Measurements from ENCODE around the gene C16orf96.

Gene C16orf96

GRCh38 chr16:4625560-4626159 is 69.5 kb downstream of the C16orf96 start:
- Histone ChIP-seq H3K36me3 (ENCODE audit: control insufficient read depth, insufficient read depth, low read length) (no peaks in the 10 kb centered on the region), H3K27ac (ENCODE audit: insufficient read depth, low read length, poor library complexity, severe bottlenecking) (peak overlapping the region; percentile 88), H3K4me1 (ENCODE audit: control insufficient read depth, insufficient read depth, low read length, poor library complexity, severe bottlenecking) (peaks cover 14% of the 10 kb centered on the region), H3K27me3 (replicated peaks; ENCODE audit: control insufficient read depth, insufficient read depth, low read length, poor library complexity, severe bottlenecking) (no peaks in the 10 kb centered on the region), H3K4me3 (ENCODE audit: insufficient read depth, low read depth, low read length, poor library complexity, severe bottlenecking) (peak overlapping the region; percentile 90), H3K9me3 (ENCODE audit: control insufficient read depth, low read length) (no peaks in the 10 kb centered on the region)
- no peak for DNase-seq

GRCh38 chr16:4626396-4626795 is 70.3 kb downstream of the C16orf96 start:
- Histone ChIP-seq H3K36me3 (ENCODE audit: control insufficient read depth, insufficient read depth, low read length) (no peaks in the 10 kb centered on the region), H3K9me3 (ENCODE audit: control insufficient read depth, low read length) (no peaks in the 10 kb centered on the region), H3K27ac (ENCODE audit: insufficient read depth, low read length, poor library complexity, severe bottlenecking) (peak overlapping the region; percentile 88), H3K4me1 (ENCODE audit: control insufficient read depth, insufficient read depth, low read length, poor library complexity, severe bottlenecking) (peaks cover 14% of the 10 kb centered on the region), H3K27me3 (replicated peaks; ENCODE audit: control insufficient read depth, insufficient read depth, low read length, poor library complexity, severe bottlenecking) (no peaks in the 10 kb centered on the region), H3K4me3 (ENCODE audit: insufficient read depth, low read depth, low read length, poor library complexity, severe bottlenecking) (no peak overlapping the region)
- no peak for DNase-seq

DNA sequence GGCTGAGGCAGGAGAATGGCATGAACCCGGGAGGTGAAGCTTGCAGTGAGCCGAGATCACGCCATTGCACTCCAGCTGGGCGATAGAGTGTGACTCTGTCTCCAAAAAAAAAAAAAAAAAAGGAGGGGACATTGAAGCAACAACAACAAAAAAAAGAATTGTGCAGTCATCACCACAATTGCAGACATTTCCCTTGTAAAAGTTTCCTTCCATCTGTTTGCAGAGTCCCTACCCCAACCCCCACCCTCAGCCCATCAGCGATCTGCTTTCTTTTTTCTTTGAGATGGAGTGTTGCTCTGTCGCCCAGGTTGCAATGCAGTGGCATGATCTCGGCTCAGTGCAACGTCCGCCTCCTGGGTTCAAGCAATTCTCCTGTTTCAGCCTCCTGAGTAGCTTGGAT is 72.1 kb downstream of the C16orf96 start:
- Histone ChIP-seq H3K36me3 (ENCODE audit: control insufficient read depth, insufficient read depth, low read length) (no peaks in the 10 kb centered on the region), H3K4me3 (ENCODE audit: insufficient read depth, low read depth, low read length, poor library complexity, severe bottlenecking) (no peak overlapping the region), H3K4me1 (ENCODE audit: control insufficient read depth, insufficient read depth, low read length, poor library complexity, severe bottlenecking) (peaks cover 14% of the 10 kb centered on the region), H3K27ac (ENCODE audit: insufficient read depth, low read length, poor library complexity, severe bottlenecking) (no peak overlapping the region), H3K9me3 (ENCODE audit: control insufficient read depth, low read length) (no peaks in the 10 kb centered on the region), H3K27me3 (replicated peaks; ENCODE audit: control insufficient read depth, insufficient read depth, low read length, poor library complexity, severe bottlenecking) (no peaks in the 10 kb centered on the region)
- DNase-seq: no peak

GRCh38 chr16:4631444-4631843 is 75.3 kb downstream of the C16orf96 start:
- H3K27ac ChIP-seq (ENCODE audit: insufficient read depth, low read length, poor library complexity, severe bottlenecking): no peak overlapping the region
- peaks cover 2% of the 10 kb centered on the region for H3K4me1 ChIP-seq (ENCODE audit: control insufficient read depth, insufficient read depth, low read length, poor library complexity, severe bottlenecking)
- H3K9me3 ChIP-seq (ENCODE audit: control insufficient read depth, low read length): no peaks in the 10 kb centered on the region
- peaks cover 5% of the 10 kb centered on the region for H3K36me3 ChIP-seq (ENCODE audit: control insufficient read depth, insufficient read depth, low read length)
- H3K4me3 ChIP-seq (ENCODE audit: insufficient read depth, low read depth, low read length, poor library complexity, severe bottlenecking): no peak overlapping the region
- no peaks in the 10 kb centered on the region for H3K27me3 ChIP-seq (replicated peaks; ENCODE audit: control insufficient read depth, insufficient read depth, low read length, poor library complexity, severe bottlenecking)
- DNase-seq: no peak

DNA sequence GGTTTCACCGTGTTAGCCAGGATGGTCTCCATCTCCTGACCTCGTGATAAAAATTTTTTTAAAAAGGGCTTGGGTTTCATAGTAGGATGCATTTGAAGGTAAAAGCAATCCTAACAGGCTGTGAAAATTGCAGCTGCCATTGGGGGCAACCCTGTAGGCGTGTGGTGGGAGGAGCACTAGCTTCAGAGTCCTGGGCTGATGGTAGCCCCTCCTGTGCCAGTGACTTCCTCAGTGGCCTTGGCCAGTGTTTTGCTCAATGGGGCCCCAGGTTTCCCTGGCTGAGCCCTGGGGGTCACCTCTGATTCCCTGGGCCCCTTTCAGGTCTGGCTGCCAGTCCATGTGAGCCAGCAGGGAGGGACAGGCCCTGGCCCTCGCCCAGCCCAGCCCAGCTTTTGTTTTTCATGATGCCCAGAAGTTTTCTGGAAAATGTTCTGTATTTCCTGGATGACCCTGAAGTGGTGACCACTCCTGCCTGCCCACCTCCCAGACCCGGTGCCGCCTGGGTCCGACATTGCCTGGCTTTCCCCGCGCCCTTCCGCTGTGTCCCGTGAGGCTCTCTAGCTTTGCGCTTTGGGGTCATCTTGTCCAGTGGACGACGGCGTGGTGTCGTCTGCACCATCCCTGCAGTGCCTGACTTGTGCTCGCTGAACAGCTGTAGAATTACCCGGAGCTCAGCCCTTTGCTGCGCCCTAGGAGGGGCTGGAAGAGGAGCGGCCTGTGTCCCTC is 77.9 kb downstream of the C16orf96 start:
- Histone ChIP-seq H3K27me3 (replicated peaks; ENCODE audit: control insufficient read depth, insufficient read depth, low read length, poor library complexity, severe bottlenecking) (no peaks in the 10 kb centered on the region), H3K4me3 (ENCODE audit: insufficient read depth, low read depth, low read length, poor library complexity, severe bottlenecking) (no peak overlapping the region), H3K9me3 (ENCODE audit: control insufficient read depth, low read length) (no peaks in the 10 kb centered on the region), H3K27ac (ENCODE audit: insufficient read depth, low read length, poor library complexity, severe bottlenecking) (no peak overlapping the region), H3K4me1 (ENCODE audit: control insufficient read depth, insufficient read depth, low read length, poor library complexity, severe bottlenecking) (no peaks in the 10 kb centered on the region), H3K36me3 (ENCODE audit: control insufficient read depth, insufficient read depth, low read length) (peaks cover 8% of the 10 kb centered on the region)
- no peak for DNase-seq

DNA sequence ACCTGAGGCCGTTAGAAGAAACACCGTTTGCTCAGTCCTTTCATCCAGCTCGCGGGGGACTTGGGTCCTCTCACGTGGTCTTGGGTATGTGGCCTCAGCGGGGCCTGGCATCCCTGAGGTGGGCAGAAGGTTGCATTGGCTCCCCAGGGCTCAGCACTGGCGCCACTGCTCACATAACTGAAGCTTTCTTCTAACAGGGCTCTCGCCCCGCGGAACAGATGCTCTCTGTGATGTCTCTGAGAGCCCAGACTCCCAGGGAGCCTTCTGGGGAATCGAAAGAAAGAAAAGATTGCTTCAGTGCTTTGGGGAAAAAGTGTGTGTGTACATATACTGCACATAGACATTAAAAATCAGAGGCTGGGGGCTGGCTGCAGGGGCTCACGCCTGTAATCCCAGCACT is 78.6 kb downstream of the C16orf96 start:
- Histone ChIP-seq H3K27me3 (replicated peaks; ENCODE audit: control insufficient read depth, insufficient read depth, low read length, poor library complexity, severe bottlenecking) (no peaks in the 10 kb centered on the region), H3K4me3 (ENCODE audit: insufficient read depth, low read depth, low read length, poor library complexity, severe bottlenecking) (no peak overlapping the region), H3K27ac (ENCODE audit: insufficient read depth, low read length, poor library complexity, severe bottlenecking) (no peak overlapping the region), H3K9me3 (ENCODE audit: control insufficient read depth, low read length) (no peaks in the 10 kb centered on the region), H3K4me1 (ENCODE audit: control insufficient read depth, insufficient read depth, low read length, poor library complexity, severe bottlenecking) (no peaks in the 10 kb centered on the region), H3K36me3 (ENCODE audit: control insufficient read depth, insufficient read depth, low read length) (peaks cover 8% of the 10 kb centered on the region)
- no peak for DNase-seq

GRCh38 chr16:4636196-4636595 is 80.1 kb downstream of the C16orf96 start:
- no peak overlapping the region for H3K27ac ChIP-seq (ENCODE audit: insufficient read depth, low read length, poor library complexity, severe bottlenecking)
- H3K27me3 ChIP-seq (replicated peaks; ENCODE audit: control insufficient read depth, insufficient read depth, low read length, poor library complexity, severe bottlenecking): no peaks in the 10 kb centered on the region
- peaks cover 8% of the 10 kb centered on the region for H3K36me3 ChIP-seq (ENCODE audit: control insufficient read depth, insufficient read depth, low read length)
- H3K9me3 ChIP-seq (ENCODE audit: control insufficient read depth, low read length): no peaks in the 10 kb centered on the region
- no peaks in the 10 kb centered on the region for H3K4me1 ChIP-seq (ENCODE audit: control insufficient read depth, insufficient read depth, low read length, poor library complexity, severe bottlenecking)
- DNase-seq: no peak
- no peak overlapping the region for H3K4me3 ChIP-seq (ENCODE audit: insufficient read depth, low read depth, low read length, poor library complexity, severe bottlenecking)

GRCh38 chr16:4637501-4638166 is 81.5 kb downstream of the C16orf96 start:
- H3K36me3 ChIP-seq (ENCODE audit: control insufficient read depth, insufficient read depth, low read length): peaks cover 8% of the 10 kb centered on the region
- H3K27ac ChIP-seq (ENCODE audit: insufficient read depth, low read length, poor library complexity, severe bottlenecking): no peak overlapping the region

DNA sequence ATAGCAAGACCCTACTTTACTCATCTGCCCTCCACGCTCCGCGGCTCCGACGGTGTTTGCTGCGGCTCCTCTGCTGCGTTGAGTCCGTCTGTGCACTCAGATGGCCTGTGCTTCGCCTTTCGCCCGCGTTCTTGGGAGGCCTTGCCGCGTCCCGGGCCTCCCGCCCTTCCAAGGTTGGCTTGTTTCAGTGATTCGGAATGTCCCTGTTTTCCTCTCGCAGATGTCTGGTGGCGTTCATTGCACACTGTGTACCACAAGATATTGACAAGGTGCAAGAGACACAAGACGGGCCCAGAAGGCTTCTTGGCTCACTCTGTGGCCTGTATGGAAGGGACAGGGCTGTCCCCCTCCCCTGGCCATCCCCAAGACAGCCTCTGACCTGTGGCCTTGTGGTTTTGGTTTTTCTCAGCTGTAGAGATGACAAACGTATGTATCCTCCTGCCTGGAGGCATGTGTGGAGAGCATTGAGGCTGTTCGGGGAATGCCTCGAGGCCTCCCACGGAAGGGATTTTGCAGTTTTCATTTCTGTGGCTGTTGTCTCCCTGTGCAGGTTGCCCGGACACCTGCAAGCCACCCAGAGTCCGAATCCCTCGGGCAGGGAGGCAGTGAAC is 83.9 kb downstream of the C16orf96 start:
- Histone ChIP-seq H3K27ac (ENCODE audit: insufficient read depth, low read length, poor library complexity, severe bottlenecking) (no peak overlapping the region), H3K4me1 (ENCODE audit: control insufficient read depth, insufficient read depth, low read length, poor library complexity, severe bottlenecking) (no peaks in the 10 kb centered on the region), H3K4me3 (ENCODE audit: insufficient read depth, low read depth, low read length, poor library complexity, severe bottlenecking) (no peak overlapping the region), H3K36me3 (ENCODE audit: control insufficient read depth, insufficient read depth, low read length) (peaks cover 3% of the 10 kb centered on the region), H3K27me3 (replicated peaks; ENCODE audit: control insufficient read depth, insufficient read depth, low read length, poor library complexity, severe bottlenecking) (no peaks in the 10 kb centered on the region), H3K9me3 (ENCODE audit: control insufficient read depth, low read length) (no peaks in the 10 kb centered on the region)
- DNase-seq: no peak

More at GRCh38 chr16:4637501-4638166, 81.5 kb downstream of the C16orf96 start:
- H3K4me3 ChIP-seq (ENCODE audit: insufficient read depth, low read depth, low read length, poor library complexity, severe bottlenecking): no peak overlapping the region
- no peaks in the 10 kb centered on the region for H3K27me3 ChIP-seq (replicated peaks; ENCODE audit: control insufficient read depth, insufficient read depth, low read length, poor library complexity, severe bottlenecking)
- H3K9me3 ChIP-seq (ENCODE audit: control insufficient read depth, low read length): no peaks in the 10 kb centered on the region
- no peaks in the 10 kb centered on the region for H3K4me1 ChIP-seq (ENCODE audit: control insufficient read depth, insufficient read depth, low read length, poor library complexity, severe bottlenecking)
- no peak for DNase-seq
